ENCODE data around the gene PRR23A. TPM values are rescaled to one million over a fixed set of nuclear protein-coding genes. Genes with fewer than 3 reads are reported as not detected.

Gene PRR23A
- total and polyA plus RNA-seq, 7 donors, result not detected

DNA sequence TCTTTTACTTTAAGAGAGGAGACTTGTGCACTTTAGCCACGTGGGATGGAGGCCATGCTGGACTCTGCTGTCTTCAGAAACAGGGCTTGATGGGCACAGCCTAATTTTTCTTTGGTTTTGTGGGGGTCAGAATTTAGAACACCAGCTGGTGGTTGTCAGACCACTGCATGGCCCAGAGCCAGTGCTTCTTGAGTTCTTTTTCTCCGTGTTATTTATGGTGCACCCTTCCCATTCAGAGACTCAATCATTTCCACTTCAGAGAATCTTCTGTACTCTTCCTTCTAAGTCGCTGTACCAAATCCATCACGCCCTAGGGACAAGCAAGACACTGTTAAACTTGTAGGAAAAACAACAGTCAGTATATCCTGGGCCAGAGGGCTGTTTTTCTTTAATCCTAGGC lies 20.1 kb downstream of the PRR23A start:
- 59 to 69% methylated on average over 4 of the region's 4 CpGs for WGBS, 2 donors
- Histone ChIP-seq H3K27ac (no peak overlapping the region), H3K36me3 (no peaks in the 10 kb centered on the region), H3K4me3 (no peak overlapping the region), H3K9me3 (no peaks in the 10 kb centered on the region), H3K4me1 (no peaks in the 10 kb centered on the region), H3K27me3 (no peaks in the 10 kb centered on the region)
- no peak for DNase-seq
- TF ChIP-seq POLR2A (IDR thresholded peaks at IDR 0.05) (no peak), EP300 (IDR thresholded peaks at IDR 0.05) (no peak), POLR2AphosphoS5 (IDR thresholded peaks at IDR 0.05) (no peak)
- TF ChIP-seq, protein P1, sequence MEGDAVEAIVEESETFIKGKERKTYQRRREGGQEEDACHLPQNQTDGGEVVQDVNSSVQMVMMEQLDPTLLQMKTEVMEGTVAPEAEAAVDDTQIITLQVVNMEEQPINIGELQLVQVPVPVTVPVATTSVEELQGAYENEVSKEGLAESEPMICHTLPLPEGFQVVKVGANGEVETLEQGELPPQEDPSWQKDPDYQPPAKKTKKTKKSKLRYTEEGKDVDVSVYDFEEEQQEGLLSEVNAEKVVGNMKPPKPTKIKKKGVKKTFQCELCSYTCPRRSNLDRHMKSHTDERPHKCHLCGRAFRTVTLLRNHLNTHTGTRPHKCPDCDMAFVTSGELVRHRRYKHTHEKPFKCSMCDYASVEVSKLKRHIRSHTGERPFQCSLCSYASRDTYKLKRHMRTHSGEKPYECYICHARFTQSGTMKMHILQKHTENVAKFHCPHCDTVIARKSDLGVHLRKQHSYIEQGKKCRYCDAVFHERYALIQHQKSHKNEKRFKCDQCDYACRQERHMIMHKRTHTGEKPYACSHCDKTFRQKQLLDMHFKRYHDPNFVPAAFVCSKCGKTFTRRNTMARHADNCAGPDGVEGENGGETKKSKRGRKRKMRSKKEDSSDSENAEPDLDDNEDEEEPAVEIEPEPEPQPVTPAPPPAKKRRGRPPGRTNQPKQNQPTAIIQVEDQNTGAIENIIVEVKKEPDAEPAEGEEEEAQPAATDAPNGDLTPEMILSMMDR (IDR thresholded peaks at IDR 0.05), result no peak
- intact Hi-C loops (cut with DNase I), result no loop called here

GRCh38 chr3:138984816-138985215 lies 21.3 kb downstream of the PRR23A start:
- intact Hi-C loops (cut with DNase I), result no loop called here
- 60 to 83% methylated on average over 3 of the region's 3 CpGs for WGBS, 2 donors

GRCh38 chr3:138976047-138976446 lies 30.0 kb downstream of the PRR23A start:
- H3K27me3 ChIP-seq, result no peaks in the 10 kb centered on the region
- TF ChIP-seq POLR2A (IDR thresholded peaks at IDR 0.05) (no peak), EP300 (IDR thresholded peaks at IDR 0.05) (no peak), POLR2AphosphoS5 (IDR thresholded peaks at IDR 0.05) (no peak)
- TF ChIP-seq, protein P1 (IDR thresholded peaks at IDR 0.05), result no peak
- DNase-seq, result no peak
- intact Hi-C loops (cut with DNase I), result loop anchor here (5.0 kb wide), 1 partner anchor 39 kb away; no protein-coding TSS in a partner anchor
- H3K36me3 ChIP-seq, result no peaks in the 10 kb centered on the region
- H3K4me3 ChIP-seq, result no peak overlapping the region
- peaks cover 0 to 5% (median 0%) of the 10 kb centered on the region in 4 donors for H3K4me1 ChIP-seq
- no peaks in the 10 kb centered on the region for H3K9me3 ChIP-seq
- no peak overlapping the region for H3K27ac ChIP-seq

More at GRCh38 chr3:138984816-138985215, 21.3 kb downstream of the PRR23A start:
- Histone ChIP-seq H3K27me3 (no peaks in the 10 kb centered on the region), H3K4me1 (peaks cover 0 to 3% (median 0%) of the 10 kb centered on the region in 4 donors), H3K9me3 (no peaks in the 10 kb centered on the region), H3K36me3 (no peaks in the 10 kb centered on the region), H3K4me3 (no peak overlapping the region), H3K27ac (no peak overlapping the region)
- no peak for TF ChIP-seq POLR2A (IDR thresholded peaks at IDR 0.05)
- no peak for TF ChIP-seq EP300 (IDR thresholded peaks at IDR 0.05)
- TF ChIP-seq, protein P1 (IDR thresholded peaks at IDR 0.05), result no peak
- no peak for TF ChIP-seq POLR2AphosphoS5 (IDR thresholded peaks at IDR 0.05)
- no peak for DNase-seq

DNA sequence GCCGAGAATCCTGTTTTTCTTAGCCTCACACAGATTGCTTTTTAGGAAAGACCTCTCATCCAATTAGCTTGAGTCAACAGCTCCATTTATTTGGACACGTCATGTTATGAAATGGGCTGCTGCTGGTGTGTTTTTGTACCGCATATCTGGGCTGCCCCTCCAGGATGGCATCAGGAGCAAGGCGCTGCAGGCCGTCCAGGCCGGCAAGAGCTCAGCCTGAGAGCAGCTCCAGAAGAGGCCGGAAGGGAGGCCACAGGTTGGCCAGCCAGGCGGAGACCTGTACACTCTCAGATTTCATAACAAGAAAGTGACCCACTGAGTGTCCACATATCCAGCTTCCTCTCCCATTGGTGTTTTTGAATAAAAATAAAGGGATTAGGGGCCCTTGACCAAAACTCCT lies 30.7 kb downstream of the PRR23A start:
- 94% methylated on average over 8 of the region's 8 CpGs for WGBS, 2 donors

More for the DNA sequence above, 30.7 kb downstream of the PRR23A start:
- peaks cover 0 to 4% (median 0%) of the 10 kb centered on the region in 3 donors for H3K27me3 ChIP-seq
- H3K4me3 ChIP-seq, result no peak overlapping the region
- intact Hi-C loops (cut with DNase I), result loop anchor here (5.0 kb wide), 1 partner anchor 38 kb away; no protein-coding TSS in a partner anchor
- peaks cover 0 to 5% (median 0%) of the 10 kb centered on the region in 4 donors for H3K4me1 ChIP-seq
- DNase-seq, result no peak
- TF ChIP-seq POLR2A (IDR thresholded peaks at IDR 0.05), result no peak
- TF ChIP-seq EP300 (IDR thresholded peaks at IDR 0.05), result no peak
- TF ChIP-seq, protein P1 (IDR thresholded peaks at IDR 0.05), result no peak
- no peak for TF ChIP-seq POLR2AphosphoS5 (IDR thresholded peaks at IDR 0.05)
- H3K27ac ChIP-seq, result no peak overlapping the region
- H3K9me3 ChIP-seq, result no peaks in the 10 kb centered on the region
- H3K36me3 ChIP-seq, result no peaks in the 10 kb centered on the region
